Endodermal cell (in vitro differentiated cells): ENCODE measurements around the gene SIM2. TPM values are rescaled to one million over a fixed set of nuclear protein-coding genes. Genes with fewer than 3 reads are reported as not detected.

Source experiments
- DNase-seq: peaks from one replicate; pipeline ENCODE4 v3.0.0-alpha.2; 2017
- H3K27ac ChIP-seq: 2 replicates; pipeline ENCODE4 v1.5.1; 2013; ENCODE audit warnings: mild to moderate bottlenecking, low read depth, low read length, moderate library complexity
- H3K27me3 ChIP-seq: 2 replicates; pipeline ENCODE4 v1.6.1; 2013; ENCODE audit warnings: mild to moderate bottlenecking, low read length, moderate library complexity; ENCODE audit not compliant: insufficient read depth, control insufficient read depth, poor library complexity, severe bottlenecking
- H3K36me3 ChIP-seq: 2 replicates; pipeline ENCODE4 v1.7.0; 2013; ENCODE audit warnings: mild to moderate bottlenecking, low read length, moderate library complexity; ENCODE audit not compliant: control insufficient read depth, insufficient read depth
- H3K4me1 ChIP-seq: one replicate; pipeline ENCODE4 v1.7.0; 2013; ENCODE audit warnings: low read length; ENCODE audit not compliant: control insufficient read depth, insufficient read depth
- H3K4me3 ChIP-seq: 2 replicates; pipeline ENCODE4 v1.5.1; 2013; ENCODE audit warnings: mild to moderate bottlenecking, low read length, moderate library complexity
- H3K9ac ChIP-seq: 2 replicates; pipeline ENCODE4 v1.6.1; 2013; ENCODE audit warnings: mild to moderate bottlenecking, low read length, moderate library complexity; ENCODE audit not compliant: poor library complexity, severe bottlenecking; ENCODE audit errors: extremely low read depth
- H3K9me3 ChIP-seq: 2 replicates; pipeline ENCODE4 v1.6.1; 2013; ENCODE audit warnings: mild to moderate bottlenecking, low read length, moderate library complexity; ENCODE audit not compliant: control insufficient read depth
- H3K27ac Mint-ChIP-seq: 2 replicates; pipeline ENCODE4 v1.8.0; 2020; ENCODE audit warnings: mixed read lengths
- H3K27me3 Mint-ChIP-seq: 2 replicates; pipeline ENCODE4 v1.8.0; 2021; ENCODE audit warnings: mild to moderate bottlenecking, mixed read lengths; ENCODE audit not compliant: insufficient read depth
- H3K36me3 Mint-ChIP-seq: 2 replicates; pipeline ENCODE4 v1.8.0; 2020; ENCODE audit warnings: low read depth, mixed read lengths
- H3K4me1 Mint-ChIP-seq: 2 replicates; pipeline ENCODE4 v1.8.0; 2020; ENCODE audit warnings: mixed read lengths
- H3K4me3 Mint-ChIP-seq: 2 replicates; pipeline ENCODE4 v1.8.0; 2020; ENCODE audit warnings: mild to moderate bottlenecking, moderate library complexity, mixed read lengths
- H3K9me3 Mint-ChIP-seq: 2 replicates; pipeline ENCODE4 v1.8.0; 2020; ENCODE audit warnings: mild to moderate bottlenecking, mixed read lengths
- total RNA-seq, 2 donors: library from RNA; stranded (reverse); fragmentation: NEBNext Ultra II Directional in 1 of 2; extraction: Animal tissue kit (Norgen Biotek cat#: 25700) in 1 of 2; gene quantifications; 2 replicates in 1 of 2; 3 replicates in 1 of 2; pipeline ENCODE4 v1.2.1, GENCODE V29; 2021
- TF ChIP-seq, protein P1 (sequence below): fragments of 200-600 bp; sonication (generic); conservative IDR thresholded peaks from 2 replicates; pipeline ENCODE4 v1.5.0; 2021; ENCODE audit warnings: antibody characterized with exemption, mild to moderate bottlenecking

Gene SIM2
- total RNA-seq, 2 donors from 2014 or later, result not detected

DNA sequence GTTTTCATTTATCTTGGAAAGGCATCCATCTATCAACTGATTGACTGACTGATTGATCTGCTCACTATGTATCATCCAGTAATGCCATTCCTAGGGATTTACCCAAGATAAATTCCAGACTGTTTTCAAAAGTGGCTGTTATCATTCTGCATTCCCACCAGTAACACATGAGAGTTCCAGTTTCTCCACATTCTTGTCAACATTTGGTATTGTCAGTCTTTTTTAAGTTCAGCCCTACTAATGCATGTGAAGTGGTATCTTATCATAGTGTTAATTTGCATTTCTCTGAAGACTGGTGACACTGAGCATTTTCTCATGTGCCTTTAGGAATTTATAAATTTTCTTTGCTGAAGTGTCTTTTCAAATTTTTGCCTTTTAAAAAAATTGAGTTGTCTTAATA lies 99.6 kb downstream of the SIM2 start:
- peaks cover 1% of the 10 kb centered on the region for H3K4me1 Mint-ChIP-seq
- H3K27ac Mint-ChIP-seq, result no peak overlapping the region
- peaks cover 20% of the 10 kb centered on the region for H3K9me3 Mint-ChIP-seq
- DNase-seq, result no peak
- Histone ChIP-seq H3K27me3 (no peaks in the 10 kb centered on the region), H3K9me3 (peaks cover 33% of the 10 kb centered on the region), H3K4me1 (no peaks in the 10 kb centered on the region), H3K9ac (no peak overlapping the region), H3K4me3 (no peak overlapping the region), H3K36me3 (no peaks in the 10 kb centered on the region), H3K27ac (no peak overlapping the region)
- H3K36me3 Mint-ChIP-seq, result peaks cover 9% of the 10 kb centered on the region
- no peak overlapping the region for H3K4me3 Mint-ChIP-seq
- no peaks in the 10 kb centered on the region for H3K27me3 Mint-ChIP-seq
- TF ChIP-seq, protein P1, sequence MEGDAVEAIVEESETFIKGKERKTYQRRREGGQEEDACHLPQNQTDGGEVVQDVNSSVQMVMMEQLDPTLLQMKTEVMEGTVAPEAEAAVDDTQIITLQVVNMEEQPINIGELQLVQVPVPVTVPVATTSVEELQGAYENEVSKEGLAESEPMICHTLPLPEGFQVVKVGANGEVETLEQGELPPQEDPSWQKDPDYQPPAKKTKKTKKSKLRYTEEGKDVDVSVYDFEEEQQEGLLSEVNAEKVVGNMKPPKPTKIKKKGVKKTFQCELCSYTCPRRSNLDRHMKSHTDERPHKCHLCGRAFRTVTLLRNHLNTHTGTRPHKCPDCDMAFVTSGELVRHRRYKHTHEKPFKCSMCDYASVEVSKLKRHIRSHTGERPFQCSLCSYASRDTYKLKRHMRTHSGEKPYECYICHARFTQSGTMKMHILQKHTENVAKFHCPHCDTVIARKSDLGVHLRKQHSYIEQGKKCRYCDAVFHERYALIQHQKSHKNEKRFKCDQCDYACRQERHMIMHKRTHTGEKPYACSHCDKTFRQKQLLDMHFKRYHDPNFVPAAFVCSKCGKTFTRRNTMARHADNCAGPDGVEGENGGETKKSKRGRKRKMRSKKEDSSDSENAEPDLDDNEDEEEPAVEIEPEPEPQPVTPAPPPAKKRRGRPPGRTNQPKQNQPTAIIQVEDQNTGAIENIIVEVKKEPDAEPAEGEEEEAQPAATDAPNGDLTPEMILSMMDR, result no peak

Other genes with a start within 250 kb of the SIM2 start
- gene CLDN14, start 219.0 kb upstream of the SIM2 start, total RNA-seq, result not detected